GM21723 (cell line): ENCODE results near the gene SLC22A23.

ENCODE experiments used
- ATAC-seq: cut with Tn5 transposase; IDR thresholded peaks from one replicate; pipeline ENCODE4 v1.9.1; 2021; ENCODE audit warnings: mild to moderate bottlenecking, moderate library complexity; ENCODE audit not compliant: unreplicated experiment

SLC22A23 gene

GRCh38 chr6:3446184-3446583 is 10.7 kb downstream of the SLC22A23 start:
- ATAC-seq = no peak

- ATAC-seq = no peak
Observed at GRCh38 chr6:3444276-3445088, 12.4 kb downstream of the SLC22A23 start.

- no peak for ATAC-seq
Observed at GRCh38 chr6:3443221-3443515, 13.7 kb downstream of the SLC22A23 start.

GRCh38 chr6:3442431-3443220 is 14.2 kb downstream of the SLC22A23 start:
- no peak for ATAC-seq

GRCh38 chr6:3440911-3441310 is 15.9 kb downstream of the SLC22A23 start:
- no peak for ATAC-seq

GRCh38 chr6:3439961-3440360 is 16.9 kb downstream of the SLC22A23 start:
- no peak for ATAC-seq

- ATAC-seq = no peak
Observed at GRCh38 chr6:3438190-3439167, 18.4 kb downstream of the SLC22A23 start.

- no peak for ATAC-seq
Observed at GRCh38 chr6:3433005-3433404, 23.8 kb downstream of the SLC22A23 start.

- ATAC-seq = no peak
Observed at GRCh38 chr6:3432416-3432815, 24.4 kb downstream of the SLC22A23 start.

- ATAC-seq = no peak
Observed at GRCh38 chr6:3431994-3432393, 24.9 kb downstream of the SLC22A23 start.

GRCh38 chr6:3429211-3429610 is 27.6 kb downstream of the SLC22A23 start:
- no peak for ATAC-seq

- ATAC-seq = no peak
Observed at GRCh38 chr6:3428700-3429099, 28.1 kb downstream of the SLC22A23 start.

GRCh38 chr6:3428247-3428646 is 28.6 kb downstream of the SLC22A23 start:
- ATAC-seq = no peak

GRCh38 chr6:3427687-3428085 is 29.2 kb downstream of the SLC22A23 start:
- no peak for ATAC-seq

- no peak for ATAC-seq
Observed at GRCh38 chr6:3426927-3427686, 29.7 kb downstream of the SLC22A23 start.

GRCh38 chr6:3426091-3426926 is 30.5 kb downstream of the SLC22A23 start:
- no peak for ATAC-seq

- ATAC-seq = no peak
Observed at GRCh38 chr6:3425574-3425973, 31.3 kb downstream of the SLC22A23 start.

GRCh38 chr6:3424185-3424927 is 32.5 kb downstream of the SLC22A23 start:
- no peak for ATAC-seq
